Measurements from ENCODE around the gene KDM1A. TPM values are rescaled to one million over a fixed set of nuclear protein-coding genes. Genes with fewer than 3 reads are reported as not detected.

KDM1A gene
- total RNA-seq, 1 donor from 2014 or later = 164 TPM

DNA sequence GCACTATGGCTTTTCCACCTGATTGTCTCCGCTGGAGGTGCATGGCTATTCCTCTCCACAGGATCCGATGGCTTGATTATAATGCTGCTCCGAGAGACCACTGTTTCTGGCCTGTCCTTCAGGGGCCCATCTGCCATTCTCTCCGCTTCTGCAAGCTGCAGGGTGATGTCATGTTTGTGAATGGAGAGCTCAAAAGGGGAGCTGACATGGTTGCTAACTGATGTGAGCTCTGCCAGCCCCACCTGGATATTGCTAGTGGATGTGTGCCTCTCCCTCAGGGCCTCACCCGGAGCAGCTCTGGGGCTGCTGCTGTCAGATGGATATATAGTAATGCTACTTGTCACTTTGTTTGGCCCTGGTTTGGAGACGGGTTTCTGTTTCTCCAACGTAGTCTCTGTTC is 72.3 kb downstream of the KDM1A start:
- TF ChIP-seq, protein P1, sequence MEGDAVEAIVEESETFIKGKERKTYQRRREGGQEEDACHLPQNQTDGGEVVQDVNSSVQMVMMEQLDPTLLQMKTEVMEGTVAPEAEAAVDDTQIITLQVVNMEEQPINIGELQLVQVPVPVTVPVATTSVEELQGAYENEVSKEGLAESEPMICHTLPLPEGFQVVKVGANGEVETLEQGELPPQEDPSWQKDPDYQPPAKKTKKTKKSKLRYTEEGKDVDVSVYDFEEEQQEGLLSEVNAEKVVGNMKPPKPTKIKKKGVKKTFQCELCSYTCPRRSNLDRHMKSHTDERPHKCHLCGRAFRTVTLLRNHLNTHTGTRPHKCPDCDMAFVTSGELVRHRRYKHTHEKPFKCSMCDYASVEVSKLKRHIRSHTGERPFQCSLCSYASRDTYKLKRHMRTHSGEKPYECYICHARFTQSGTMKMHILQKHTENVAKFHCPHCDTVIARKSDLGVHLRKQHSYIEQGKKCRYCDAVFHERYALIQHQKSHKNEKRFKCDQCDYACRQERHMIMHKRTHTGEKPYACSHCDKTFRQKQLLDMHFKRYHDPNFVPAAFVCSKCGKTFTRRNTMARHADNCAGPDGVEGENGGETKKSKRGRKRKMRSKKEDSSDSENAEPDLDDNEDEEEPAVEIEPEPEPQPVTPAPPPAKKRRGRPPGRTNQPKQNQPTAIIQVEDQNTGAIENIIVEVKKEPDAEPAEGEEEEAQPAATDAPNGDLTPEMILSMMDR (IDR thresholded peaks at IDR 0.05; ENCODE audit: unreplicated experiment) = no peak
- no peaks in the 10 kb centered on the region for H3K4me1 Mint-ChIP-seq
- no peak for DNase-seq (ENCODE audit: low spot score in 2 of 2, unreplicated experiment in 2 of 2)
- H3K36me3 Mint-ChIP-seq = peaks cover 58% of the 10 kb centered on the region
- H3K9me3 Mint-ChIP-seq = peaks cover 6% of the 10 kb centered on the region
- no peaks in the 10 kb centered on the region for H3K27me3 Mint-ChIP-seq (ENCODE audit: low read depth)
- no peak overlapping the region for H3K4me3 Mint-ChIP-seq
- H3K27ac Mint-ChIP-seq = no peak overlapping the region

DNA sequence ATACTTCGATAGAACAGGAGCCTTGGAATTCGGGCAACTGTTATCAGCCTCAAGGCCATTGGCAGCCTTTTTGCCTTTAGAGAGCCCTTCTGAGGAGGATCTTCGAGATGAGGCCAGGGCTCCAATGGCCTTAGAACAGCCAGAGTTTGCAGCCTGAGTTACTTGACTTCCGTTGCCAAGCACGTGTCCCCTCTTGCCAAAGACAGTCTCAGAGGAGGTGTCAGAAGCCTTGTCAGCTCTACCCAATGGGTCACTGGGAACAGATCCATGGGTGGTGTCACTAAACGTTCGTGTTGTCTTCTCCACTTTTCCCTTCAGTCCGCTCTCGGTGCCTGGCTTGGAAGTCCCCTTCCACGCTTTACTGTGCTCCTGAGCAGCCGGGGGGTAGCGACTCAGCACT is 73.2 kb downstream of the KDM1A start:
- no peak for DNase-seq (ENCODE audit: low spot score in 2 of 2, unreplicated experiment in 2 of 2)
- no peak overlapping the region for H3K4me3 Mint-ChIP-seq
- H3K36me3 Mint-ChIP-seq = peaks cover 50% of the 10 kb centered on the region
- H3K27ac Mint-ChIP-seq = no peak overlapping the region
- H3K9me3 Mint-ChIP-seq = peaks cover 6% of the 10 kb centered on the region
- TF ChIP-seq, protein P1 (IDR thresholded peaks at IDR 0.05; ENCODE audit: unreplicated experiment) = no peak
- no peaks in the 10 kb centered on the region for H3K27me3 Mint-ChIP-seq (ENCODE audit: low read depth)
- no peaks in the 10 kb centered on the region for H3K4me1 Mint-ChIP-seq

DNA sequence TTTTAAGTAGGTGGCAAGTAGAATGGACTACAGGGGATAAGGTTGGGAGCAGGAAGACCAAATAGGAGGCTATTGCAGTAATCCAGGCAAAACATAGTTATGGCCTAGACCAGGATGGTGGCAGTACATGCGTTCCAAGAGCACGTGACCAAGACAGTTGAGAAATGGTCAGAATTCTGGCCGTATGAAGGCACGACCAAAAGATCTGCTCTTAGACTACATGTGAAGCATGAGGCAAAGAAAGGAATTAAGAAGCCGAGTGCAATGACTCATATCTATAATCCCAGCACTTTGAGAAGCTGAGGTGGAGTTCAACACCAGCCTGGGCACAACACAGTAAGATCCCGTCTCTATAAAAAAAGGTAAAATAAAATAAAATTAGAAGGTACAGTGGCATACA is 78.0 kb downstream of the KDM1A start:
- H3K27me3 Mint-ChIP-seq (ENCODE audit: low read depth) = no peaks in the 10 kb centered on the region
- no peak overlapping the region for H3K4me3 Mint-ChIP-seq
- no peak overlapping the region for H3K27ac Mint-ChIP-seq
- TF ChIP-seq, protein P1 (IDR thresholded peaks at IDR 0.05; ENCODE audit: unreplicated experiment) = no peak
- no peak for DNase-seq (ENCODE audit: low spot score in 2 of 2, unreplicated experiment in 2 of 2)
- peaks cover 14% of the 10 kb centered on the region for H3K4me1 Mint-ChIP-seq
- H3K36me3 Mint-ChIP-seq = peaks cover 23% of the 10 kb centered on the region
- peaks cover 6% of the 10 kb centered on the region for H3K9me3 Mint-ChIP-seq

DNA sequence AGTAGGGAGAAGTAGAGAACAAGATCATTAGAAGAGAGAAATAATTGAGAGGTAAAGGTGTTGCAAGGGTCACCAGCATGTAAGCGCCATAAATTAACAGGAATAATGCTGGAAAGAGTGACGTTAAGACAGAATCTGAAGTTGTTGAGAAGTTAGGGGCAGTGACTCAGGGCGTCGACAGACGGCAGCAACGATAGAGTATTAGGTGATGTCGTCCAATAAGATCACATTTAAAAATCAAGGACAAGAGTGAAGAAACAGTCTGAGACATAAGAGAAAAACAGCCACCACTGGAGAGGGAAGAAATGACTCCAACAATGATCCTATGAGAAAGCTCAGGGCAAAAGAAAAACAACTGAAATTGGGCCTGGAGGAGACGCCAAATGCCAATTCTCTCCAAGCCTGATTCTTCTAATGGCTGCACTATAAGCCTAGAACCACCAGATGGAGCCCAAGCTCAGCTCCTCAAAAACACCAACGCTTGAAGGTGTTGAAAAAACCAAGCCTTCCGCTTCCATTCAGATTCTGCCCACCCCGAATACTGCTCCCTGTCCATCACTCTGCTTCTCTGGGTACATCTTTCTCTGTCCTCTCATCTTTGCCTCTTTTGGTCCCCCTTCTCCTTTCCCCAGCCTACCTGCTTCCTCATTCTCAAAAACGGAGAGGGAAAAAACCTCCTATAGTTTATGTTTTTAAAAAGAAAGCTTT is 79.3 kb downstream of the KDM1A start:
- Mint-ChIP-seq H3K36me3 (peaks cover 17% of the 10 kb centered on the region), H3K4me1 (peaks cover 24% of the 10 kb centered on the region), H3K9me3 (peaks cover 6% of the 10 kb centered on the region), H3K27ac (no peak overlapping the region), H3K27me3 (ENCODE audit: low read depth) (no peaks in the 10 kb centered on the region), H3K4me3 (no peak overlapping the region)
- TF ChIP-seq, protein P1 (IDR thresholded peaks at IDR 0.05; ENCODE audit: unreplicated experiment) = peak; percentile 87
- DNase-seq (ENCODE audit: low spot score in 2 of 2, unreplicated experiment in 2 of 2) = peak in 1 of 2 experiments; percentile 58

DNA sequence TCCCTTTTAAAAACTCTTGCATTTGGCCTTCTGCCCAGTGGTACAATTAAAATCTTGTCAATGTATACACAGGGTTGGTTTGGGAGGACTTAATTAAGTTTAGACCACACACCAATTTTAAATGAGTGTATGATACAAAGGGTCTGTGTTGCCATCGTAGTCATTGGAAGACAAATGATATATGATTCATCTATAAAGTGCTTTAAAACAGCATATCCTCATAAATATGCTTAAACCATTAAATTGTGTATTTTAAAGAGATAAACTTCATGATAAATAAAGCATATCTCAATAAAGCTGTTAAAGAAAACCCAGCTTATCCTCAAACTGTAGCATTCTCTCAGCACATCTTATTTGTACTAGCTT is 79.9 kb downstream of the KDM1A start:
- no peak for DNase-seq (ENCODE audit: low spot score in 2 of 2, unreplicated experiment in 2 of 2)
- H3K4me1 Mint-ChIP-seq = peaks cover 24% of the 10 kb centered on the region
- H3K27me3 Mint-ChIP-seq (ENCODE audit: low read depth) = no peaks in the 10 kb centered on the region
- no peak overlapping the region for H3K4me3 Mint-ChIP-seq
- peaks cover 6% of the 10 kb centered on the region for H3K9me3 Mint-ChIP-seq
- TF ChIP-seq, protein P1 (IDR thresholded peaks at IDR 0.05; ENCODE audit: unreplicated experiment) = no peak
- peaks cover 13% of the 10 kb centered on the region for H3K36me3 Mint-ChIP-seq
- no peak overlapping the region for H3K27ac Mint-ChIP-seq
